GM21576 (cell line): Measurements from ENCODE around the gene PGAM2.
A peak's percentile ranks its signal among the peaks of the same experiment; 100 is the strongest.
"Not testable (repeated sequence)": the region's sequence is repeated elsewhere in the genome, so short reads cannot be mapped to it uniquely, and the experiment has no call there.

Source experiments
- ATAC-seq: cut with Tn5 transposase; IDR thresholded peaks from one replicate; pipeline ENCODE4 v1.9.1; 2021; ENCODE audit warnings: mild to moderate bottlenecking, moderate library complexity; ENCODE audit not compliant: unreplicated experiment

The PGAM2 gene

GRCh38 chr7:44052771-44053365 is 12.5 kb downstream of the PGAM2 start:
- ATAC-seq: no peak

- ATAC-seq: no peak
Observed at GRCh38 chr7:44051611-44052220, 13.7 kb downstream of the PGAM2 start.

- no peak for ATAC-seq
Observed at GRCh38 chr7:44050915-44051560, 14.3 kb downstream of the PGAM2 start.

- ATAC-seq: no peak
Observed at GRCh38 chr7:44050121-44050914, 15.0 kb downstream of the PGAM2 start.

GRCh38 chr7:44048031-44048795 is 17.2 kb downstream of the PGAM2 start:
- no peak for ATAC-seq

GRCh38 chr7:44046321-44047061 is 18.9 kb downstream of the PGAM2 start:
- peak; percentile 64 for ATAC-seq

GRCh38 chr7:44045226-44046014 is 19.9 kb downstream of the PGAM2 start:
- no peak for ATAC-seq

- ATAC-seq: peak; percentile 62
Observed at GRCh38 chr7:44044315-44045225, 20.8 kb downstream of the PGAM2 start, which contains the start of gene DBNL. TSS of gene DBNL (plus strand) at chr7:44044702. CDS start at chr7:44044738, 36 bp downstream.

- ATAC-seq: no peak
Observed at GRCh38 chr7:44043902-44044301, 21.5 kb downstream of the PGAM2 start.

- ATAC-seq: no peak
Observed at GRCh38 chr7:44042221-44042620, 23.1 kb downstream of the PGAM2 start.

GRCh38 chr7:44040493-44040891 is 24.9 kb downstream of the PGAM2 start:
- ATAC-seq: peak; percentile 35

- peak; percentile 5 for ATAC-seq
Observed at GRCh38 chr7:44039800-44040492, 25.4 kb downstream of the PGAM2 start.

- ATAC-seq: peak; percentile 67
Observed at GRCh38 chr7:44038961-44039558, 26.3 kb downstream of the PGAM2 start.

- ATAC-seq: not testable (repeated sequence)
Observed at GRCh38 chr7:44038553-44038952, 26.8 kb downstream of the PGAM2 start.

- ATAC-seq: not testable (repeated sequence)
Observed at GRCh38 chr7:44037951-44038350, 27.4 kb downstream of the PGAM2 start.

GRCh38 chr7:44036364-44036763 is 29.0 kb downstream of the PGAM2 start:
- ATAC-seq: not testable (repeated sequence)
